K562 (cell line): Measurements from ENCODE around the gene SNRNP200. TPM values are rescaled to one million over a fixed set of nuclear protein-coding genes. Genes with fewer than 3 reads are reported as not detected.

Experiments
- ATF7 ChIP-seq: fragments of 450-650 bp; IDR thresholded peaks from 2 replicates; pipeline ENCODE4 v1.7.1; 2014; ENCODE audit warnings: mild to moderate bottlenecking, moderate library complexity
- HEY1 ChIP-seq: fragments of 250-450 bp; sonication (Bioruptor Pico); IDR thresholded peaks from 2 replicates; pipeline ENCODE4 v1.5.0; 2020; ENCODE audit warnings: mild to moderate bottlenecking, moderate library complexity, borderline replicate concordance
- ILF3 ChIP-seq: fragments of 450-650 bp; IDR thresholded peaks from 2 replicates; pipeline ENCODE4 v1.6.1; 2018; ENCODE audit warnings: antibody characterized with exemption, mild to moderate bottlenecking, moderate library complexity, borderline replicate concordance
- NR1H2 ChIP-seq: sonication (generic); formaldehyde crosslinking; IDR thresholded peaks from 2 replicates; pipeline ENCODE4 v1.4.0; 2020; ENCODE audit warnings: mild to moderate bottlenecking, missing genetic modification reagents
- NR2C1 ChIP-seq, 2 experiments: fragments of 450-650 bp; IDR thresholded peaks; 2 replicates each; pipeline ENCODE4 v1.6.1; 2017; ENCODE audit warnings: mild to moderate bottlenecking in 2 of 2, antibody characterized with exemption in 1 of 2, inconsistent platforms in 1 of 2, missing compliant biosample characterization in 1 of 2, missing genetic modification characterization in 1 of 2
- POLR2G ChIP-seq: fragments of 200-400 bp; formaldehyde crosslinking; IDR thresholded peaks from 2 replicates; pipeline ENCODE4 v1.6.1; 2017; ENCODE audit warnings: low read depth, mild to moderate bottlenecking, antibody characterized with exemption, low read length, moderate library complexity
- SIN3B ChIP-seq: fragments of 450-650 bp; IDR thresholded peaks from 2 replicates; pipeline ENCODE4 v1.6.1; 2017; ENCODE audit warnings: low read depth, mild to moderate bottlenecking, moderate library complexity
- SMAD1 ChIP-seq: fragments of 150-350 bp; IDR thresholded peaks from 2 replicates; pipeline ENCODE4 v1.6.1; 2014; ENCODE audit warnings: low read length, low read depth; ENCODE audit not compliant: partially characterized antibody
- SRSF7 ChIP-seq: fragments of 200-400 bp; formaldehyde crosslinking; optimal IDR thresholded peaks from 2 replicates; pipeline ENCODE3; 2017; ENCODE audit warnings: mild to moderate bottlenecking, low read depth, low read length
- ZKSCAN3 ChIP-seq: fragments of 250-450 bp; sonication (Bioruptor Pico); IDR thresholded peaks from 2 replicates; pipeline ENCODE4 v1.4.0; 2020
- polyA plus RNA-seq, 8 experiments: library from polyadenylated mRNA; depleted of rRNA in 4 of 8; stranded (reverse) in 5 of 8; unstranded in 3 of 8; fragments of >200 nt; fragmentation: Nextera tagmentation in 2 of 8; fragmentation: Illumina TruSeq in 1 of 8; extraction: Ambion mirVana in 2 of 8; extraction: Trizol in 1 of 8; gene quantifications; 2 replicates each; pipeline versions ENCODE4 v1.2.1 to v1.2.3, GENCODE V29; 2011 to 2014; ENCODE audit warnings: inconsistent platforms in 1 of 8, missing spikeins in 1 of 8
- total RNA-seq, 7 experiments: library from RNA; depleted of rRNA in 6 of 7; stranded (reverse); fragments of >200 nt in 6 of 7; fragmentation: Illumina TruSeq in 2 of 7; extraction: Trizol in 2 of 7; gene quantifications; 2 replicates each; pipeline versions ENCODE4 v1.2.1 to v1.2.3, GENCODE V29; 2011 to 2021; ENCODE audit warnings: low replicate concordance in 1 of 7
- TF ChIP-seq, protein P1 (sequence below): fragments of 450-650 bp; IDR thresholded peaks from 2 replicates; pipeline ENCODE4 v1.6.1; 2018; ENCODE audit not compliant: partially characterized antibody
- TF ChIP-seq, protein P2 (sequence below), 2 experiments: fragments of 450-650 bp; conservative IDR thresholded peaks; 2 replicates each; pipeline ENCODE4 v1.6.1; 2017; ENCODE audit warnings: mild to moderate bottlenecking in 2 of 2, moderate library complexity in 2 of 2
- TF ChIP-seq, protein P3 (sequence below): sonication (generic); formaldehyde crosslinking; IDR thresholded peaks from 2 replicates; pipeline ENCODE4 v1.8.1; 2022; ENCODE audit warnings: missing genetic modification reagents
- TF ChIP-seq, protein P4 (sequence below): fragments of 200-800 bp; sonication (Bioruptor generic); IDR thresholded peaks from 2 replicates; pipeline ENCODE4 v1.6.1; 2016; ENCODE audit warnings: missing genetic modification characterization, missing compliant biosample characterization

Gene SNRNP200
- total and polyA plus RNA-seq, 9 of the 15 experiments (the other 6 are each of a cell fraction or from before 2014, with no cell fraction given) = 76.1 to 231 (median 155) TPM

DNA sequence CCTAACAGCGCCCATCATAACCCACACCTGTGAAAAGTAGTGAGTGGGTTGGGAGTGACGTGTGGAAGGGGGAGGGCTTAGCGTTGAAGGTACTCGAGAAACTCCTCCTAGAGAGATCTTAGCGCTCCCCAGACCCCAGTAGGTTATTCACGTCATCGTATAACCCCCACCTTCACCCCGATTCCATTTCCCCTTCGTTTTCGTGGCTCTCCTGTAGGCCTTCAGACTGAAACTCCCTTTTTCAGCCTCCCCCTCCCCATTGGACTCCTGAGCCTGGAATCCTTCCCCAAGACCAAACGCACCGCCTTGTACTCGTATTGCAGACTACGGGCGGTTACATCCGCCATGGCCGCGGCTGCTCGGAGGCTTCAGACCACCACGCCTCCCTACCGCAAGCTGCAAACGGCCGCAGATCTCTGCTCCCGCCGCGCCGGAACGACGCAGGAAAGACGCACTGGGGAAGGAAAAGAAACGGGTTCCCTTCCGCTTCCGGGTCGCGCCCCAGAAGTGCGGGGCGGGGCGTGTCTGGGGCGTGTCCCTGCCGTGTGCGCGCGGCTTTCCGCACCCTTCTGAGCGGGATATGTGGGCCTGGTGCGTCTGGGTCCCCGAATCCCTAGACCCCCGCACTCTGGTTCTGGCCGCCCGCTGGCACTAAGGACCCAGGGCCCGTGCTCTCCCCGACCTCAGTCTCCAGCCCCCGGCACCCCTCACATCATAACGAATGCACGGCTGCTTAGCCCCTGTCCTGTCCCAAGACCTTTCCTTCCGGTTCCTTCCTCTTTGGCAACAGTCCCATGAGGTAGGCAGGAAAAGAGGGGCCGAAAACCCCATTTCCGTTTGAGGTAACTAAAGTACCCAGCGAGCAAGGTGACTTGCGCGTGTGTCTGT is at the start of gene SNRNP200 (continued):
- TF ChIP-seq, protein P1, sequence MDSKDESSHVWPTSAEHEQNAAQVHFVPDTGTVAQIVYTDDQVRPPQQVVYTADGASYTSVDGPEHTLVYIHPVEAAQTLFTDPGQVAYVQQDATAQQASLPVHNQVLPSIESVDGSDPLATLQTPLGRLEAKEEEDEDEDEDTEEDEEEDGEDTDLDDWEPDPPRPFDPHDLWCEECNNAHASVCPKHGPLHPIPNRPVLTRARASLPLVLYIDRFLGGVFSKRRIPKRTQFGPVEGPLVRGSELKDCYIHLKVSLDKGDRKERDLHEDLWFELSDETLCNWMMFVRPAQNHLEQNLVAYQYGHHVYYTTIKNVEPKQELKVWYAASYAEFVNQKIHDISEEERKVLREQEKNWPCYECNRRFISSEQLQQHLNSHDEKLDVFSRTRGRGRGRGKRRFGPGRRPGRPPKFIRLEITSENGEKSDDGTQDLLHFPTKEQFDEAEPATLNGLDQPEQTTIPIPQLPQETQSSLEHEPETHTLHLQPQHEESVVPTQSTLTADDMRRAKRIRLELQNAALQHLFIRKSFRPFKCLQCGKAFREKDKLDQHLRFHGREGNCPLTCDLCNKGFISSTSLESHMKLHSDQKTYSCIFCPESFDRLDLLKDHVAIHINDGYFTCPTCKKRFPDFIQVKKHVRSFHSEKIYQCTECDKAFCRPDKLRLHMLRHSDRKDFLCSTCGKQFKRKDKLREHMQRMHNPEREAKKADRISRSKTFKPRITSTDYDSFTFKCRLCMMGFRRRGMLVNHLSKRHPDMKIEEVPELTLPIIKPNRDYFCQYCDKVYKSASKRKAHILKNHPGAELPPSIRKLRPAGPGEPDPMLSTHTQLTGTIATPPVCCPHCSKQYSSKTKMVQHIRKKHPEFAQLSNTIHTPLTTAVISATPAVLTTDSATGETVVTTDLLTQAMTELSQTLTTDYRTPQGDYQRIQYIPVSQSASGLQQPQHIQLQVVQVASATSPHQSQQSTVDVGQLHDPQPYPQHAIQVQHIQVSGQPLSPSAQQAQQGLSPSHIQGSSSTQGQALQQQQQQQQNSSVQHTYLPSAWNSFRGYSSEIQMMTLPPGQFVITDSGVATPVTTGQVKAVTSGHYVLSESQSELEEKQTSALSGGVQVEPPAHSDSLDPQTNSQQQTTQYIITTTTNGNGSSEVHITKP = peak; percentile 16
- peak; percentile 88 for TF ChIP-seq SIN3B
- TF ChIP-seq, protein P2, sequence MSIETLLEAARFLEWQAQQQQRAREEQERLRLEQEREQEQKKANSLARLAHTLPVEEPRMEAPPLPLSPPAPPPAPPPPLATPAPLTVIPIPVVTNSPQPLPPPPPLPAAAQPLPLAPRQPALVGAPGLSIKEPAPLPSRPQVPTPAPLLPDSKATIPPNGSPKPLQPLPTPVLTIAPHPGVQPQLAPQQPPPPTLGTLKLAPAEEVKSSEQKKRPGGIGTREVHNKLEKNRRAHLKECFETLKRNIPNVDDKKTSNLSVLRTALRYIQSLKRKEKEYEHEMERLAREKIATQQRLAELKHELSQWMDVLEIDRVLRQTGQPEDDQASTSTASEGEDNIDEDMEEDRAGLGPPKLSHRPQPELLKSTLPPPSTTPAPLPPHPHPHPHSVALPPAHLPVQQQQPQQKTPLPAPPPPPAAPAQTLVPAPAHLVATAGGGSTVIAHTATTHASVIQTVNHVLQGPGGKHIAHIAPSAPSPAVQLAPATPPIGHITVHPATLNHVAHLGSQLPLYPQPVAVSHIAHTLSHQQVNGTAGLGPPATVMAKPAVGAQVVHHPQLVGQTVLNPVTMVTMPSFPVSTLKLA (conservative IDR thresholded peaks at IDR 0.05) = peak; percentile 92 to 97
- TF ChIP-seq NR2C1 (IDR thresholded peaks at IDR 0.05) = peak; percentile 99
- peak; percentile 99 for TF ChIP-seq NR2C1 (tag; IDR thresholded peaks at IDR 0.05)
- TF ChIP-seq, protein P3, sequence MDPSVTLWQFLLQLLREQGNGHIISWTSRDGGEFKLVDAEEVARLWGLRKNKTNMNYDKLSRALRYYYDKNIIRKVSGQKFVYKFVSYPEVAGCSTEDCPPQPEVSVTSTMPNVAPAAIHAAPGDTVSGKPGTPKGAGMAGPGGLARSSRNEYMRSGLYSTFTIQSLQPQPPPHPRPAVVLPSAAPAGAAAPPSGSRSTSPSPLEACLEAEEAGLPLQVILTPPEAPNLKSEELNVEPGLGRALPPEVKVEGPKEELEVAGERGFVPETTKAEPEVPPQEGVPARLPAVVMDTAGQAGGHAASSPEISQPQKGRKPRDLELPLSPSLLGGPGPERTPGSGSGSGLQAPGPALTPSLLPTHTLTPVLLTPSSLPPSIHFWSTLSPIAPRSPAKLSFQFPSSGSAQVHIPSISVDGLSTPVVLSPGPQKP (CRISPR knock-in tag) = no peak
- TF ChIP-seq NR1H2 (CRISPR knock-in tag) = 0 out of 2 replicates have a peak, but pooled peaks have one; percentile 4
- TF ChIP-seq, protein P4, sequence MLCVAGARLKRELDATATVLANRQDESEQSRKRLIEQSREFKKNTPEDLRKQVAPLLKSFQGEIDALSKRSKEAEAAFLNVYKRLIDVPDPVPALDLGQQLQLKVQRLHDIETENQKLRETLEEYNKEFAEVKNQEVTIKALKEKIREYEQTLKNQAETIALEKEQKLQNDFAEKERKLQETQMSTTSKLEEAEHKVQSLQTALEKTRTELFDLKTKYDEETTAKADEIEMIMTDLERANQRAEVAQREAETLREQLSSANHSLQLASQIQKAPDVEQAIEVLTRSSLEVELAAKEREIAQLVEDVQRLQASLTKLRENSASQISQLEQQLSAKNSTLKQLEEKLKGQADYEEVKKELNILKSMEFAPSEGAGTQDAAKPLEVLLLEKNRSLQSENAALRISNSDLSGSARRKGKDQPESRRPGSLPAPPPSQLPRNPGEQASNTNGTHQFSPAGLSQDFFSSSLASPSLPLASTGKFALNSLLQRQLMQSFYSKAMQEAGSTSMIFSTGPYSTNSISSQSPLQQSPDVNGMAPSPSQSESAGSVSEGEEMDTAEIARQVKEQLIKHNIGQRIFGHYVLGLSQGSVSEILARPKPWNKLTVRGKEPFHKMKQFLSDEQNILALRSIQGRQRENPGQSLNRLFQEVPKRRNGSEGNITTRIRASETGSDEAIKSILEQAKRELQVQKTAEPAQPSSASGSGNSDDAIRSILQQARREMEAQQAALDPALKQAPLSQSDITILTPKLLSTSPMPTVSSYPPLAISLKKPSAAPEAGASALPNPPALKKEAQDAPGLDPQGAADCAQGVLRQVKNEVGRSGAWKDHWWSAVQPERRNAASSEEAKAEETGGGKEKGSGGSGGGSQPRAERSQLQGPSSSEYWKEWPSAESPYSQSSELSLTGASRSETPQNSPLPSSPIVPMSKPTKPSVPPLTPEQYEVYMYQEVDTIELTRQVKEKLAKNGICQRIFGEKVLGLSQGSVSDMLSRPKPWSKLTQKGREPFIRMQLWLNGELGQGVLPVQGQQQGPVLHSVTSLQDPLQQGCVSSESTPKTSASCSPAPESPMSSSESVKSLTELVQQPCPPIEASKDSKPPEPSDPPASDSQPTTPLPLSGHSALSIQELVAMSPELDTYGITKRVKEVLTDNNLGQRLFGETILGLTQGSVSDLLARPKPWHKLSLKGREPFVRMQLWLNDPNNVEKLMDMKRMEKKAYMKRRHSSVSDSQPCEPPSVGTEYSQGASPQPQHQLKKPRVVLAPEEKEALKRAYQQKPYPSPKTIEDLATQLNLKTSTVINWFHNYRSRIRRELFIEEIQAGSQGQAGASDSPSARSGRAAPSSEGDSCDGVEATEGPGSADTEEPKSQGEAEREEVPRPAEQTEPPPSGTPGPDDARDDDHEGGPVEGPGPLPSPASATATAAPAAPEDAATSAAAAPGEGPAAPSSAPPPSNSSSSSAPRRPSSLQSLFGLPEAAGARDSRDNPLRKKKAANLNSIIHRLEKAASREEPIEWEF (CRISPR knock-in tag) = no peak
- no peak for TF ChIP-seq ZKSCAN3 (CRISPR knock-in tag)
- peak; percentile 96 for TF ChIP-seq POLR2G
- TF ChIP-seq HEY1 (CRISPR knock-in tag) = no peak
- TF ChIP-seq SMAD1 = peak; percentile 59
- no peak for TF ChIP-seq ILF3
- no peak for TF ChIP-seq SRSF7
- peak; percentile 79 for TF ChIP-seq ATF7
